HG03558 (cell line): Measurements from ENCODE around the gene CCNC.
"Not testable (repeated sequence)": the region's sequence is repeated elsewhere in the genome, so short reads cannot be mapped to it uniquely, and the experiment has no call there.

ENCODE experiments used
- ATAC-seq: cut with Tn5 transposase; IDR thresholded peaks from one replicate; pipeline ENCODE4 v1.9.1; 2021; ENCODE audit warnings: moderate number of reproducible peaks; ENCODE audit not compliant: unreplicated experiment; ENCODE audit errors: extremely low read depth

Gene CCNC

GRCh38 chr6:99603421-99604165 is 35.1 kb upstream of the CCNC start:
- no peak for ATAC-seq

GRCh38 chr6:99602520-99603420 is 34.3 kb upstream of the CCNC start:
- no peak for ATAC-seq

GRCh38 chr6:99594696-99595095 is 26.2 kb upstream of the CCNC start:
- ATAC-seq = not testable (repeated sequence)

- ATAC-seq = no peak
These were observed 24.4 kb upstream of the CCNC start for GRCh38 chr6:99592900-99593299.

GRCh38 chr6:99591673-99592364 is 23.4 kb upstream of the CCNC start:
- no peak for ATAC-seq

- ATAC-seq = no peak
These were observed 22.5 kb upstream of the CCNC start for GRCh38 chr6:99590728-99591672.

GRCh38 chr6:99589907-99590493 is 21.5 kb upstream of the CCNC start:
- ATAC-seq = no peak

- ATAC-seq = no peak
These were observed 20.8 kb upstream of the CCNC start for GRCh38 chr6:99589290-99589672.

- peak; percentile 88 for ATAC-seq
These were observed 20.3 kb upstream of the CCNC start for GRCh38 chr6:99588618-99589289.

- ATAC-seq = no peak
These were observed 19.3 kb upstream of the CCNC start for GRCh38 chr6:99587792-99588191.

GRCh38 chr6:99579781-99580180 is 11.3 kb upstream of the CCNC start:
- no peak for ATAC-seq

- ATAC-seq = no peak
These were observed 7.2 kb upstream of the CCNC start for GRCh38 chr6:99575544-99576227.

GRCh38 chr6:99573980-99574617 is 5.6 kb upstream of the CCNC start:
- ATAC-seq = no peak

- ATAC-seq = no peak
These were observed 5.3 kb downstream of the CCNC start for GRCh38 chr6:99563056-99563723.

- no peak for ATAC-seq
These were observed 7.8 kb downstream of the CCNC start for GRCh38 chr6:99560668-99561067.

GRCh38 chr6:99559057-99559456 is 9.4 kb downstream of the CCNC start:
- no peak for ATAC-seq

GRCh38 chr6:99553888-99554287 is 14.6 kb downstream of the CCNC start:
- ATAC-seq = no peak
